HG03159 (cell line): ENCODE results near the gene KCNH2.

Experiments used
- ATAC-seq: cut with Tn5 transposase; IDR thresholded peaks from one replicate; pipeline ENCODE4 v1.9.1; 2021; ENCODE audit warnings: mild to moderate bottlenecking, moderate library complexity; ENCODE audit not compliant: unreplicated experiment

The KCNH2 gene

DNA sequence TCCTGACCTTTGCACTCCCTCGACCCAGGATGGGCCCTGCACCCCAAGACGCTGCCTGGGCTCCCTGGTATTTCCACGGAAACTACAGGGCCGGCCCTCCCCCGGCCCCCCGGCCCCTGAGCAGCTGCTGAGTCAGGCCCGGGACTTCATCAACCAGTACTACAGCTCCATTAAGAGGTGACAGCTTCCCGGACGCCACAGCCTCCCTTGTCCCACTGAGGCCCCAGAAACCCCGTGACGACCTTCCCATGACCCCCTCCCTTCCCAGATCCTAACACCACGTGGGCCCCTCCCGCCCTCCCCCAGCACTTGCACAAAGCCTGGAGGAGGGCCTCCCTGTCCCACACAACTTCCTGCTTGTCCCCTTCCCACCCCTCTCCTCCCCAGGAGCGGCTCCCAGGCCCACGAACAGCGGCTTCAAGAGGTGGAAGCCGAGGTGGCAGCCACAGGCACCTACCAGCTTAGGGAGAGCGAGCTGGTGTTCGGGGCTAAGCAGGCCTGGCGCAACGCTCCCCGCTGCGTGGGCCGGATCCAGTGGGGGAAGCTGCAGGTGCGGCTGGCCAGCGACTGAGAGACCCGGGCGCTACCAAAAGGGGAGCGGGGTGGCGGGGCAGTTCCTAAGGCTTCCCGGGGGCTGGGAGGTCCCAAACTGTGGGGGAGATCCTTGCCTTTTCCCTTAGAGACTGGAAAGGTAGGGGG lies 18.4 kb upstream of the KCNH2 start:
- ATAC-seq = no peak

GRCh38 chr7:150994838-150995510 lies 16.9 kb upstream of the KCNH2 start:
- no peak for ATAC-seq

DNA sequence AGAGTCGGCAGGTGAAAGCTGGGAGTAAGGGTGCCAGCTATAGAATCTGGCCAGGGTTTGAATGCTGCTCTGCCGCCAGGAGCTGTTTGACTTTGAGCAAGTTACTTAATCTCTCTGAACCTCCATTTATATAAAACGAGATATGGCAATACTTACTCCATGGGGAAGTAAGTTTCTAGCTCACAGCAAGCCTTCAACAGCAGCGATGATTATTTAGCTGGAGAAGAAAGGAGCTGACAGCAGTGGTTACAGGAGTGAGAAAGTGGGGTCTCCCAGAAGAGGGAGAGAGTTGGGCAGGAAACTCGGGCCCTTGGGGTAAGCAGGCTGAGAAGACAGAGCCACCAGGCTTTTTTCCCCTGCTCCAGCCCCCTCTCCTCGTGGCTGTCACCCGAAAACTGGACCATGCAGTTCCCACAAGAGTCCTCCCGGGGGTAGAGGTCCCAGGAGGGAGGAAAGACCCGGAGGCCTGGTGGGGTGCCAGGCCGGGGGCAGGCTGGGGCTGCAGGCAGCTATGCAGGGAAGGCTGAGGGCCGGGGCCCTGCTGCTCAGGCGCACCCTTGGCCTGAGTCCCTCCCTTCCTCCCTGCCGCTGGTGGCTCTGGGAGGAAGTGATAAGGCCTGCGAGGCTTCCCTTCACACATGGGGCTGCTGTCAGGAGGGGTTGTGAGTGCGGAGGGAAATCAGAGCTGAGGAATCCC lies 16.2 kb upstream of the KCNH2 start:
- no peak for ATAC-seq

- no peak for ATAC-seq
Observed at GRCh38 chr7:150993511-150993910, 15.4 kb upstream of the KCNH2 start.

DNA sequence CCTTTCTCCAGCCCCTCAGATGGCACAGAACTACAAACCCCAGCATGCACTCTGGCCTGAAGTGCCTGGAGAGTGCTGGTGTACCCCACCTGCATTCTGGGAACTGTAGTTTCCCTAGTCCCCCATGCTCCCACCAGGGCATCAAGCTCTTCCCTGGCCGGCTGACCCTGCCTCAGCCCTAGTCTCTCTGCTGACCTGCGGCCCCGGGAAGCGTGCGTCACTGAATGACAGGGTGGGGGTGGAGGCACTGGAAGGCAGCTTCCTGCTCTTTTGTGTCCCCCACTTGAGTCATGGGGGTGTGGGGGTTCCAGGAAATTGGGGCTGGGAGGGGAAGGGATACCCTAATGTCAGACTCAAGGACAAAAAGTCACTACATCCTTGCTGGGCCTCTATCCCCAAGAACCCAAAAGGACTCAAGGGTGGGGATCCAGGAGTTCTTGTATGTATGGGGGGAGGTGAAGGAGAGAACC lies 14.7 kb upstream of the KCNH2 start:
- ATAC-seq = no peak

DNA sequence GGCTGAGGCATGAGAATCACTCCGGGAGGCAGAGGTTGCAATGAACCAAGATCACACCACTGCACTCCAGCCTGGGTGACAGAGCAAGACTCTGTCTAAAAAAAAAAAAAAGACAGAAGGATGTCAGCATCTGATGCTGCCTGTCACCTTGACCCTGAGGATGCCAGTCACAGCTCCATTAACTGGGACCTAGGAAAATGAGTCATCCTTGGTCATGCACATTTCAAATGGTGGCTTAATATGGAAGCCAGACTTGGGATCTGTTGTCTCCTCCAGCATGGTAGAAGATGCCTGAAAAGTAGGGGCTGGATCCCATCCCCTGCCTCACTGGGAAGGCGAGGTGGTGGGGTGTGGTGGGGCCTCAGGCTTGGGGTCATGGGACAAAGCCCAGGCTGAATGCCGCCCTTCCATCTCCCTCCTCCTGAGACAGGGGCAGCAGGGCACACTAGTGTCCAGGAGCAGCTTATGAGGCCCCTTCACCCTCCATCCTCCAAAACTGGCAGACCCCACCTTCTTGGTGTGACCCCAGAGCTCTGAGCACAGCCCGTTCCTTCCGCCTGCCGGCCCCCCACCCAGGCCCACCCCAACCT lies 14.0 kb upstream of the KCNH2 start:
- no peak for ATAC-seq

DNA sequence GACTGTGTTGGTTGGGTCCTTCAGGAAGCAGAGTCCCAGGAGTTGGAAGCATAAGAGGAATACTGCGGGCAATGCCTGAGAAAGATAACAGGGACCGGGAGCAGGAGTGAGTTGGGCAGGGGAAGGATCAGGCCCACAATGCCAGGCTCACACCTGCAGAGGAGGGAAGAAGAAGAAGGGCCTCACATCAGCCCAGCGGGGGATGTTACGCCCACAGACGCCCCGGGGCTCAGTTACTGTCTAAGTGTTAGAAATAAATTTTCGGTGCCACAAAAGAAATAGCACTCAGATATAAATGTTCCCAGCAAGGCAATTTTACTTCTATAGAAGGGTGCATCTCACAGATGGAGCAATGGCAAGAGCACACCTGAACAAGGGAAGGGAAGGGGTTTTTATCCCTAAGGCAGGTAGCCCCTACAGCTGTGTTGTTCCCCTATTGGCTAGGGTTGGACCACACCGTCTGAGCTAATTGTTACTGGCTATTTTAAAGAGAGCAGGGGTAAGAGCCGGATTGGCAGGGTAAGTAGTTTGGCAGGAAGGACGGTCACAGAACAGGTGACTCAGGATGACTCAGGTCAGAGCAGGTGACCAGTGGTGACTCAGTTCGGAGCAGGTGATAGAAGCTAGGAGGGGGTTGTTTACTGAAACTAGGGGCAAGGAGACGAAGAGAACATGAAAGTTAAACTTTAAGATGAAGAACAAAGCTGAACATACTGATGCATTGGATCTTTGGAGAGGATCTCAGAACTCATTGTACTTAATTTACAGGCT lies 12.5 kb upstream of the KCNH2 start, which contains the start of gene NOS3:
Gene NOS3 (plus strand): TSS at position 602 of the 771 bp plus-strand sequence. CDS start 2,787 bp downstream, outside the sequence.
- ATAC-seq = no peak

DNA sequence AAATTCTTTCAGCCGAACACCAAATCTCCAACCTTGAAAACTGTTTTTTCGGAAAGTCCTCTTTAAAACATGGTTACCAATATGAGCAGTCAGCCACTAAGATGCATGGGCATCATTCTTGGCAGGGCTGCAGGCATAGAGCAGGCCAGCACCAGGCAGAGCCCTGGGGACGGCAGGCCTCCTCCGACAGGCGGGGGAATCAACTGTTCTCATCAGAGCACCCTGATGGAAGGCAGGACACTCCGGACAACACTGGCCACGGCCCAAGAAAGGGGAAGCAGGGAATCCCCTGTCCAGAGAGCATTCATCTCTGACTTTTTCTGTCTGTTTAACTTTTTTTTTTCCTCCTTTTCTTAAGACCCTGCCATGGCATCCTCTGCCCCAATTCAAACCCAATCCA lies 11.3 kb upstream of the KCNH2 start:
- no peak for ATAC-seq

GRCh38 chr7:150988230-150989226 lies 10.4 kb upstream of the KCNH2 start:
- no peak for ATAC-seq

DNA sequence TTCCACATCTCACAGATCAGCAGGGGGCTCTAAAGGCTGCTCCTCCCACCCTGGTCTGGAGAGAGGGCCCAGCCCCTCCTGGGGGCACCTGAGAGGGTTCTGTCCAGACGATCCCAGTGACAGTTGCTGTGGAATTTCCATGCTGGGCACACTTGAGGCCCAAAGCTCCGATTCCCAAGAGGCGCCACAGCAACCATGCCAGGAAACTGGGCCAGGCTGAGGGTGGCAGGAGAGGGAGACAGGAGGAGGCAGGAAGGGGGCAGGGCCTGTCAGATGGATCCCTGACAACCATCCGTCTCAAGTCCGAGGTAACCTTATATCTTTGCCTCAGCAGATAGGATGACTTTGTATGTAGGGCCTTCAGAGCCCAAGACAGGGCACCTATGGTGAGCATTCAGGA lies 8.4 kb upstream of the KCNH2 start:
- ATAC-seq = no peak

DNA sequence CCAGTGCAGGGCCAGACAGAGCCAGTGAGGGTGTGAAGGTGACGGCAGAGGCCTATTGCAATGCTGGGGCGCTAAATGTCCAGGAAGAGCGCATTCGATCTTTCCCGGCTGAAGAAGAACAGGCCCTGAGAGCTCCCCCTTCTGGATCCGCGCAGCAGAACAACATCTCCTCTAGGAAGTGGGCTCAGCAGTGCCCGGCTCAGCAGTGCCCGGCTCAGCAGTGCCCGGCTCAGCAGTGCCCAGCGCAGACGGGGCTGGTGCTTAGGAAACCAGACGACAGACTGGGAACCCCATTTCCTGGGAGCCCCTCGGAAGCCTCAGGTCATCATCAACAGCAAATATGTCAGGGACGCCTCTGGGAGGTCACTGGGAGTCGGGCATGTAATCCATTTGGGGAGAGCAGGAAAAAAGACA lies 8.0 kb upstream of the KCNH2 start:
- no peak for ATAC-seq

DNA sequence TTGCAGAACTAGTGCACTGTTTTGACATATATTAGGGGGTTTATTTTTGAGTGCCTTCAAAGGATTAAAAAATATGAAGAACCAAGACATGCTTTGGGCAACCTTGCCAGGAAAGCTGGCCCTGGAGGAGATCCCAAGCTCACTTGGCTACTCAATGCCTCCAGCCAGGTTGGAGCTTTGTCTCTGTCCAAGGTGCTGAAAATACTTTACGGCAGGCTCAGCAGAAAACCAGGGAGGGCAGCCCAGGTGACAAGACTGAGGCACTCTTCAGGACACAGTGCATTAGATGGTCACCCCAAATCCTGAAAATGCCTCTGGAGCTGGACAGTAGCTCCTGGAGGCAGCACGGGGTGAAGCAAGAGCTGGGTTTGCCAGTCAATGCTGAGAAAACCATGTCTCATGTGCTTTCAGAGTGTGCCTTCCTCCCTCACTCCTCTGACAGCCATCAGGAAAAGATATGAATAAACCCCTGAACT lies 5.8 kb upstream of the KCNH2 start:
- ATAC-seq = no peak

GRCh38 chr7:150982351-150982750 lies 4.2 kb upstream of the KCNH2 start:
- ATAC-seq = no peak

GRCh38 chr7:150981644-150982043 lies 3.5 kb upstream of the KCNH2 start:
- ATAC-seq = no peak

- no peak for ATAC-seq
Observed at GRCh38 chr7:150980663-150981062, 2.5 kb upstream of the KCNH2 start.

GRCh38 chr7:150979713-150980390 lies 1.7 kb upstream of the KCNH2 start:
- no peak for ATAC-seq

DNA sequence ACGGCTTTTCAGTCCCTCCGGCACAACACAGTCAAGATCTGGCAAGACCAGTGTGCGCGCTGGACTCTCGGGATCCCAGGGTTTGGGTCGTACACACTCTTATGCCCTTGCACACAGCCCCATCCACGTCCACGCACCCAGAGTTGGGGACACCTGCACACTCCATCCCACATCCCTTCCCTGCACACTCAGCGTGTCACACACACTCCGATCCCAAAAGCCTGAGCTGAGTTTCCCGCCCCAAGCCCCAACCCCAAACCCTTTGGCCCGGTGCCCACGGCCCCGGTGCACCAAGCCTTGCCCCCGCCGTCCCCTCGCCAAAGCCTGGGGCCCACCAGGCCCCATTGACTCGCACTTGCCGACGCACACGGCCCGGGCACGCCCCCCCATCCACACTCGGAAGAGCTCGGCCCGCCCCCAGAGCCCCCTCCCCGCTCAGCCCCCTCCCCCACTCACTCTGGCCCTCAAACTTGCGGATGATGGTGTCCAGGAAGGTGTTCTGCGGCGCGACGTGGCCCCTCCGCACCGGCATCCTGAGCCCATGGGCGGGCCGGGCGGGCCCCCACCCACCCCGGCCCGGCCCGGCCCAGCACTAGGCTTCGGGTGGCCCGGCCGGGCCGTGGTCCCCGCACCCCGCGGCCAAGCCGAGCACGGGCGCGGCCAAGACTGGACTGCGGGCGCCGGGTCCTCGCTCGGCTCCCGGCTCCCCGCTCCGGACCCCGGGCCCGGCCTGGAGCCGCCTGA lies 567 bp downstream of the KCNH2 start:
- no peak for ATAC-seq
